C4-2B (cell line): ENCODE data around the gene TRIO.

Experiments
- ZFX ChIP-seq: fragments of 450-650 bp; IDR thresholded peaks from 2 replicates; pipeline ENCODE4 v1.6.1; 2017
- TF ChIP-seq, protein P1 (sequence below): fragments of 450-650 bp; conservative IDR thresholded peaks from 2 replicates; pipeline ENCODE4 v1.5.1; 2017; ENCODE audit warnings: mild to moderate bottlenecking

DNA sequence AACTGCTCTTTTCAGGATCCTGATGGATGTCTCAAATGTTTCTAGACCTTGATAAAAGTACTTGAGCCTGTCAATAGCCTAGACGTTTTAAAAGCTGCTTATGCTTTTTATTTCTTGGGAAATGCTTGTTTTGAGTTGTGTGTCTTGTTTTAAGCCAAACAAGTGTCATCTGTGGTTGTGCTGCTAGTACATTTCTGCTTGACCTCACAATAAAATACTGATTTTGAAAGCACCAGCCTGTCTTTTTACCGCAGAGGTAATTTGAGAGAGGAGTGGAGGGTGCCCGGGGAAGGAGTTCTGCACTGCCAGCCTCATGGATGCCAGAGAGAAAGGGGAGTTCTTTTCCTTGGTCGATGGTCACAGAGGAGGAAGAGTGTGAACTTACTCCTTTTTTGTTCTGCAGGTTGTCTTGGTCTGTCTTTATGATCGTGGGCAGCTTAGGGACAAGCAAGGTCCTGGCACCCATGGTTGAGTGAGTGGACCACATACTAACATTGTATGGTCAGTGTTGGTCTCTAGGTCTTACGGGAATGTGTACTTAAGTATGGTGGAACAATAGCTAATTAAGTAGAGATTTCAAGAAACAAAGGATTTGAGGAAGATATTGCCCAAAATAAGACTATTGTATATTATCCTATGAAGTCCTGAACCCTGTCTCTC lies 61.0 kb downstream of the TRIO start:
- TF ChIP-seq, protein P1, sequence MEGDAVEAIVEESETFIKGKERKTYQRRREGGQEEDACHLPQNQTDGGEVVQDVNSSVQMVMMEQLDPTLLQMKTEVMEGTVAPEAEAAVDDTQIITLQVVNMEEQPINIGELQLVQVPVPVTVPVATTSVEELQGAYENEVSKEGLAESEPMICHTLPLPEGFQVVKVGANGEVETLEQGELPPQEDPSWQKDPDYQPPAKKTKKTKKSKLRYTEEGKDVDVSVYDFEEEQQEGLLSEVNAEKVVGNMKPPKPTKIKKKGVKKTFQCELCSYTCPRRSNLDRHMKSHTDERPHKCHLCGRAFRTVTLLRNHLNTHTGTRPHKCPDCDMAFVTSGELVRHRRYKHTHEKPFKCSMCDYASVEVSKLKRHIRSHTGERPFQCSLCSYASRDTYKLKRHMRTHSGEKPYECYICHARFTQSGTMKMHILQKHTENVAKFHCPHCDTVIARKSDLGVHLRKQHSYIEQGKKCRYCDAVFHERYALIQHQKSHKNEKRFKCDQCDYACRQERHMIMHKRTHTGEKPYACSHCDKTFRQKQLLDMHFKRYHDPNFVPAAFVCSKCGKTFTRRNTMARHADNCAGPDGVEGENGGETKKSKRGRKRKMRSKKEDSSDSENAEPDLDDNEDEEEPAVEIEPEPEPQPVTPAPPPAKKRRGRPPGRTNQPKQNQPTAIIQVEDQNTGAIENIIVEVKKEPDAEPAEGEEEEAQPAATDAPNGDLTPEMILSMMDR, result no peak
- no peak for TF ChIP-seq ZFX
